Thoracic aorta (tissue), 2 donors: ENCODE results near the gene DEPDC5. TPM values are rescaled to one million over a fixed set of nuclear protein-coding genes. Genes with fewer than 3 reads are reported as not detected.

ENCODE experiments used
- ATAC-seq: fragments of 150-250 bp; one replicate; pipeline ENCODE4 v1.8.0; 2017; ENCODE audit warnings: low read depth; ENCODE audit not compliant: insufficient number of reproducible peaks, low FRiP score
- DNase-seq: peaks from one replicate; pipeline ENCODE4 v3.0.0-alpha.2; 2020; ENCODE audit warnings: low spot score
- H3K27ac ChIP-seq, 2 donors: fragments of 200-600 bp; sonication (generic); 1 replicate in 1 of 2; 2 replicates in 1 of 2; pipeline ENCODE4 v1.5.1; 2016; ENCODE audit warnings: mild to moderate bottlenecking in 2 of 2, moderate library complexity in 2 of 2
- H3K27me3 ChIP-seq: fragments of 200-600 bp; sonication (generic); replicated peaks from 2 replicates; pipeline ENCODE4 v1.6.0; 2016; ENCODE audit warnings: mild to moderate bottlenecking; ENCODE audit not compliant: insufficient read depth
- H3K36me3 ChIP-seq: fragments of 200-600 bp; sonication (generic); one replicate; pipeline ENCODE4 v1.5.1; 2016
- H3K4me1 ChIP-seq, 2 donors: fragments of 200-600 bp; sonication (generic); 1 replicate in 1 of 2; 2 replicates in 1 of 2; pipeline versions ENCODE4 v1.5.1 to v1.6.0; 2016; ENCODE audit warnings: low read depth in 2 of 2, mild to moderate bottlenecking in 1 of 2; ENCODE audit not compliant: control insufficient read depth in 1 of 2
- H3K4me3 ChIP-seq: fragments of 200-600 bp; sonication (generic); 2 replicates; pipeline ENCODE4 v1.5.1; 2016; ENCODE audit warnings: mild to moderate bottlenecking
- H3K9me3 ChIP-seq: fragments of 200-600 bp; sonication (generic); 2 replicates; pipeline ENCODE4 v1.5.1; 2016
- total RNA-seq, 2 donors: library from RNA; depleted of rRNA; stranded (reverse); fragments of >200 nt; gene quantifications; one replicate each; pipeline versions ENCODE4 v1.1.0 to v1.2.3, GENCODE V29; 2016
- TF ChIP-seq, protein P1 (sequence below): fragments of 200-600 bp; sonication (generic); IDR thresholded peaks from one replicate; pipeline ENCODE4 v1.5.1; 2019; ENCODE audit warnings: antibody characterized with exemption

DEPDC5 gene
- total RNA-seq, 2 donors from 2014 or later: 31.3 to 52.7 TPM

DNA sequence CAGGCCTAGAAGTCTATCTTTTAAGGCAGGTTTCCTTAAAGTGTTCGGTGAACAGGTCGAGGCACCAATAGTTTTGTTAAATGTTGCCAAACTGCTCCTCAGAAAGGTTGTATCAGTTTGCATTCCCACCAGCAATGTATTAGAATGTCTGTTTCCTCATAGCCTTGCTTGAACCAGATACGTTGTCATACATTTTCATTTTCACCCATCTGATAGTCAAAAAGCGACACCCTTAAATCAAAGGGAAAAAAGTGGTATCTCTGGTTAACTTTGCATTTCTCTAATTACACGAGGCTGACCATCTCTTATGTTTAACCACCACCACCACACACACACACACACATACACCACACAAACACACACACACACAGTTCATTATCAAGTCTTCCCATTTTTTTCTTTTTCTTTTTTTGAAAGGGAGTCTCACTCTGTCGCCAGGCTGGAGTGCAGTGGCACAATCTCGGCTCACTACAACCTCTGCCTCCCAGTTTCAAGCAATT, 20.2 kb upstream of the DEPDC5 start:
- H3K4me3 ChIP-seq: no peak overlapping the region
- no peak overlapping the region for H3K27ac ChIP-seq
- H3K9me3 ChIP-seq: no peaks in the 10 kb centered on the region
- H3K36me3 ChIP-seq: peaks cover 3% of the 10 kb centered on the region
- no peak for DNase-seq
- no peaks in the 10 kb centered on the region for H3K27me3 ChIP-seq
- TF ChIP-seq, protein P1, sequence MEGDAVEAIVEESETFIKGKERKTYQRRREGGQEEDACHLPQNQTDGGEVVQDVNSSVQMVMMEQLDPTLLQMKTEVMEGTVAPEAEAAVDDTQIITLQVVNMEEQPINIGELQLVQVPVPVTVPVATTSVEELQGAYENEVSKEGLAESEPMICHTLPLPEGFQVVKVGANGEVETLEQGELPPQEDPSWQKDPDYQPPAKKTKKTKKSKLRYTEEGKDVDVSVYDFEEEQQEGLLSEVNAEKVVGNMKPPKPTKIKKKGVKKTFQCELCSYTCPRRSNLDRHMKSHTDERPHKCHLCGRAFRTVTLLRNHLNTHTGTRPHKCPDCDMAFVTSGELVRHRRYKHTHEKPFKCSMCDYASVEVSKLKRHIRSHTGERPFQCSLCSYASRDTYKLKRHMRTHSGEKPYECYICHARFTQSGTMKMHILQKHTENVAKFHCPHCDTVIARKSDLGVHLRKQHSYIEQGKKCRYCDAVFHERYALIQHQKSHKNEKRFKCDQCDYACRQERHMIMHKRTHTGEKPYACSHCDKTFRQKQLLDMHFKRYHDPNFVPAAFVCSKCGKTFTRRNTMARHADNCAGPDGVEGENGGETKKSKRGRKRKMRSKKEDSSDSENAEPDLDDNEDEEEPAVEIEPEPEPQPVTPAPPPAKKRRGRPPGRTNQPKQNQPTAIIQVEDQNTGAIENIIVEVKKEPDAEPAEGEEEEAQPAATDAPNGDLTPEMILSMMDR: no peak
- peaks cover 0 to 14% of the 10 kb centered on the region in 2 donors for H3K4me1 ChIP-seq
- ATAC-seq: no peak

DNA sequence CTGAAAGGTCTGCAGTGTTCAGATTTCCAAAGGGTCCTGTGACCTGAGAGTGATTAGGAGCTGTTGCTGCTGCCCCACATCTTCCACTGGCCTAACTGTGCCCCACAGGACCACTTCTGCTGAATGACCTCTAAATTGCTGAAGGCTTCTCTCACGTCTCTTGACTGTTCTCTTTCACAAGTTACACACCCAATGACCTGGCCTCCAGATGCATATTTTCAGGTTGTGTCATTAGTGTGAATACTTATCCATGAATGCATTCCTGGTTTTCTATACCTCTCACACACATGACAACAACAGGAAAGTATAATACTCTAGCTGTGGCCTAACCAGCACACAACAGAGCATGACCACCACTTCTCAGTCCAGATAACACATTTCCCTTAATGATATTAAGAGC, 19.3 kb upstream of the DEPDC5 start:
- Histone ChIP-seq H3K9me3 (no peaks in the 10 kb centered on the region), H3K27ac (no peak overlapping the region), H3K4me3 (no peak overlapping the region), H3K27me3 (no peaks in the 10 kb centered on the region), H3K36me3 (peaks cover 3% of the 10 kb centered on the region), H3K4me1 (peaks cover 6 to 23% of the 10 kb centered on the region in 2 donors)
- TF ChIP-seq, protein P1: no peak
- ATAC-seq (no peak), DNase-seq (no peak)

DNA sequence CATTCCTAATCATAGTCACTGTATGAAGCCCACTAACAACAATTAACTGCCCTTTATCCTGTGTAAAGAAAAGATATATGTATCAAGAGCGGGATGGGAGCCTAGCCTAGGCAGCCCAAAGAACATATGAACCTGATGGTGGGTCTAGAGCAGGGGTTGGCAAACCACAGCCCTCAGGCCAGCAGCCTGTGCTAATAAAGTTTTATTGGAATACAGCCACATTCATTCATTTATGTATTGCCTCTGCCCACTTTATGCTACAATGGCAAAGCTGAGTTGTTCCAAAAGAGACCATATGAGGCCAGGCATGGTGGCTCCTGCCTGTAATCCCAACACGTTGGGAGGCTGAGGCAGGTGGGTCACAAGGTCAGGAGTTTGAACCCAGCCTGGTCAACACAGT, 17.4 kb upstream of the DEPDC5 start:
- no peak for ATAC-seq
- no peak for DNase-seq
- H3K9me3 ChIP-seq: no peaks in the 10 kb centered on the region

DNA sequence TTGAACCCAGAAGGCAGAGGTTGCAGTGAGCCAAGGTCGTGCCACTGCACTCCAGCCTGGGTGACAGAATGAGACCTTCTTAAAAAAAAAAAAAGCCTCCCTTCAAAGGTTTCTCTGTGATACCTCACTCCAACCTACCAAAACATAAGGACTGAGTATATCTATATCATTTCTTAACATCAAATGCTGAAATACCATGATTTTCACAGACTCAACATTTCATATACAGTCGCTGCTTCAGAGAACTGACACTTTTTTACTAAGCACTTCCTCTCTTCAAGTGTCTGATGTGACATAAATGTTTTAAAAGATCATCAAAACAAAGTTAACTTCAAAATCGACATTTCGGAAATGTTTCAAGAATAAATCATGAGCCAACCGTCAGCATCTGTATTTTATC, 15.9 kb upstream of the DEPDC5 start:
- no peak for DNase-seq
- no peaks in the 10 kb centered on the region for H3K9me3 ChIP-seq
- H3K4me1 ChIP-seq: peaks cover 14 to 32% of the 10 kb centered on the region in 2 donors
- peaks cover 3% of the 10 kb centered on the region for H3K36me3 ChIP-seq
- no peak overlapping the region for H3K27ac ChIP-seq
- TF ChIP-seq, protein P1: no peak
- no peak overlapping the region for H3K4me3 ChIP-seq
- no peaks in the 10 kb centered on the region for H3K27me3 ChIP-seq
- ATAC-seq: no peak

More for the DNA sequence above, 17.4 kb upstream of the DEPDC5 start:
- TF ChIP-seq, protein P1: no peak
- no peak overlapping the region for H3K4me3 ChIP-seq
- no peaks in the 10 kb centered on the region for H3K27me3 ChIP-seq
- no peak overlapping the region for H3K27ac ChIP-seq
- peaks cover 3% of the 10 kb centered on the region for H3K36me3 ChIP-seq
- peaks cover 14 to 32% of the 10 kb centered on the region in 2 donors for H3K4me1 ChIP-seq

DNA sequence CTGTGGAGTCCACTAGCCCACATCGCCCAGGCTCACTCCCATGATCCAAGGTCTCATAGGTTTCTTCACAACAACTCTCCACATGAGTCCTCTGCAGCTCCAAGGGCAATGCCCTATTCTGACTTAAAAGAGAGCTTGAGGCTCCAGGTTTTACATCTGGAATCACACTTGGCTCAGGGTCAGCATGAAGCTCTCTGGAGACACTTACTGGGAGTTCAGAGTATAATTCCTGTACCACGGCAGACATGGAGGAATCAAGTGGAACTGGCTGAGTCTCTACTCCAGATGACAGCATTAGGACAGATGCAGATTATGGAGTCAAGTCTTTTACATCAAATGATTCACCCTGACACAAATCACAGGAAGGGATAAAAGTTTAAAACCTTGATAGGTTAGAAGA, 15.3 kb upstream of the DEPDC5 start:
- no peak overlapping the region for H3K27ac ChIP-seq

More for the DNA sequence above, 15.3 kb upstream of the DEPDC5 start:
- Histone ChIP-seq H3K4me1 (peaks cover 14 to 32% of the 10 kb centered on the region in 2 donors), H3K9me3 (no peaks in the 10 kb centered on the region), H3K36me3 (peaks cover 3% of the 10 kb centered on the region), H3K27me3 (no peaks in the 10 kb centered on the region), H3K4me3 (no peak overlapping the region)
- no peak for ATAC-seq
- TF ChIP-seq, protein P1: no peak
- DNase-seq: no peak
